SK-N-SH (cell line): ENCODE data around the gene IFNA5.

ENCODE experiments used
- CTCF ChIP-seq: fragments of 200-600 bp; sonication (generic); IDR thresholded peaks from 2 replicates; pipeline ENCODE4 v1.6.1; 2017; ENCODE audit warnings: antibody characterized with exemption, mild to moderate bottlenecking, moderate library complexity
- EP300 ChIP-seq, 2 experiments: IDR thresholded peaks; 2 replicates each; pipeline versions ENCODE4 v1.4.0 to v1.6.1; 2012; ENCODE audit warnings: borderline replicate concordance in 1 of 2, low read depth in 1 of 2, low read length in 1 of 2
- JUND ChIP-seq: IDR thresholded peaks from 2 replicates; pipeline ENCODE4 v1.4.0; 2012
- MAX ChIP-seq: IDR thresholded peaks from 2 replicates; pipeline ENCODE4 v1.4.0; 2012; ENCODE audit warnings: low read depth
- MXI1 ChIP-seq: IDR thresholded peaks from 2 replicates; pipeline ENCODE4 v1.6.1; 2012; ENCODE audit warnings: mild to moderate bottlenecking, low read depth, low read length, improper control_type of control experiment
- NRF1 ChIP-seq: IDR thresholded peaks from 2 replicates; pipeline ENCODE4 v1.6.1; 2012; ENCODE audit warnings: low read depth, mild to moderate bottlenecking, low read length
- POLR2AphosphoS5 ChIP-seq: IDR thresholded peaks from 2 replicates; pipeline ENCODE4 v1.6.1; 2012; ENCODE audit warnings: low read depth, low read length
- TAF1 ChIP-seq: IDR thresholded peaks from 2 replicates; pipeline ENCODE4 v1.6.1; 2012; ENCODE audit warnings: low read depth, mild to moderate bottlenecking, low read length, moderate library complexity, borderline replicate concordance
- USF1 ChIP-seq: IDR thresholded peaks from 2 replicates; pipeline ENCODE4 v1.4.0; 2012; ENCODE audit warnings: low read depth, borderline replicate concordance
- USF2 ChIP-seq: fragments of 150-350 bp; IDR thresholded peaks from 2 replicates; pipeline ENCODE4 v1.6.1; 2017; ENCODE audit warnings: antibody characterized with exemption, low read length, low read depth, borderline replicate concordance
- YY1 ChIP-seq: IDR thresholded peaks from 2 replicates; pipeline ENCODE4 v1.4.0; 2012; ENCODE audit warnings: low read depth, mild to moderate bottlenecking

- TF ChIP-seq CTCF (no peak), NRF1 (no peak), MXI1 (no peak), EP300 (IDR thresholded peaks at IDR 0.05; ENCODE audit: borderline replicate concordance in 1 of 2, low read depth in 1 of 2, low read length in 1 of 2) (no peak), USF2 (no peak), JUND (no peak), POLR2AphosphoS5 (no peak), TAF1 (no peak), USF1 (no peak), YY1 (no peak), MAX (no peak)
Observed at GRCh38 chr9:21267485-21268346, 37.4 kb downstream of the IFNA5 start.
